ENCODE results near the gene FAM170B. TPM values are rescaled to one million over a fixed set of nuclear protein-coding genes. Genes with fewer than 3 reads are reported as not detected.
A peak's percentile ranks its signal among the peaks of the same experiment; 100 is the strongest.

FAM170B gene
- total RNA-seq = under 1 TPM in 4 of 8 experiments, not detected in 4; 0.14 to 0.36 (median 0.22) TPM

GRCh38 chr10:49133706-49134248, at the start of gene FAM170B:
FAM170B (minus strand) TSS chr10:49134021; CDS start chr10:49133918, 103 bp downstream.
- in situ Hi-C loops (cut with MboI; ENCODE audit: low pct_unique_long_range_greater_than_20kb in 2 of 9, low sequenced_read_pairs in 9 of 9, unreplicated experiment in 9 of 9) = no loop called here
- no peaks in the 10 kb centered on the region for H3K4me1 ChIP-seq (replicated peaks in 1 of 2)
- no peak within 1 kb of the TSS for H3K4me3 ChIP-seq
- WGBS, 10 experiments = 43 to 100% (median 67%) methylated on average over 1 to 4 of the region's 5 CpGs; no CpG with 5 or more reads in 3 of the 10 experiments
- no peak for ATAC-seq (replicated peaks in 6 of 8)
- H3K27ac ChIP-seq = no peak within 1 kb of the TSS

- Histone ChIP-seq H3K4me3 (no peak overlapping the region), H3K4me1 (replicated peaks in 1 of 2) (no peaks in the 10 kb centered on the region), H3K27ac (no peak overlapping the region)
- no peak for ATAC-seq (replicated peaks in 6 of 8)
- WGBS, 10 experiments = 62 to 100% (median 87%) methylated on average over 1 to 4 of the region's 4 CpGs; no CpG with 5 or more reads in 1 of the 10 experiments
- in situ Hi-C loops (cut with MboI; ENCODE audit: low pct_unique_long_range_greater_than_20kb in 2 of 9, low sequenced_read_pairs in 9 of 9, unreplicated experiment in 9 of 9) = no loop called here
These were observed 49.0 kb upstream of the FAM170B start for GRCh38 chr10:49182776-49183175.

- in situ Hi-C loops (cut with MboI; ENCODE audit: low pct_unique_long_range_greater_than_20kb in 2 of 9, low sequenced_read_pairs in 9 of 9, unreplicated experiment in 9 of 9) = no loop called here
- Histone ChIP-seq H3K4me1 (replicated peaks in 1 of 2) (peaks cover 9 to 12% of the 10 kb centered on the region in 2 donors), H3K27ac (no peak overlapping the region), H3K4me3 (no peak overlapping the region)
- no peak for ATAC-seq (replicated peaks in 6 of 8)
- 0 to 61% (median 40%) methylated on average over 1 to 3 of the region's 3 CpGs; no CpG with 5 or more reads in 1 of the 10 experiments for WGBS, 10 experiments
These were observed 46.6 kb upstream of the FAM170B start for GRCh38 chr10:49180444-49180860.

- WGBS, 10 experiments = 50 to 85% (median 60%) methylated on average over 1 to 7 of the region's 10 CpGs; no CpG with 5 or more reads in 5 of the 10 experiments
- in situ Hi-C loops (cut with MboI; ENCODE audit: low pct_unique_long_range_greater_than_20kb in 2 of 9, low sequenced_read_pairs in 9 of 9, unreplicated experiment in 9 of 9) = no loop called here
- Histone ChIP-seq H3K4me1 (replicated peaks in 1 of 2) (peaks cover 9 to 12% of the 10 kb centered on the region in 2 donors), H3K27ac (no peak overlapping the region), H3K4me3 (no peak overlapping the region)
- no peak for ATAC-seq (replicated peaks in 6 of 8)
These were observed 46.0 kb upstream of the FAM170B start for GRCh38 chr10:49179699-49180443.

- 70 to 100% (median 96%) methylated on average over 1 to 6 of the region's 6 CpGs; no CpG with 5 or more reads in 4 of the 10 experiments for WGBS, 10 experiments
- H3K4me1 ChIP-seq (replicated peaks in 1 of 2) = peaks cover 9 to 12% of the 10 kb centered on the region in 2 donors
- no peak overlapping the region for H3K4me3 ChIP-seq
- no peak for ATAC-seq (replicated peaks in 6 of 8)
- in situ Hi-C loops (cut with MboI; ENCODE audit: low pct_unique_long_range_greater_than_20kb in 2 of 9, low sequenced_read_pairs in 9 of 9, unreplicated experiment in 9 of 9) = no loop called here
- no peak overlapping the region for H3K27ac ChIP-seq
These were observed 45.0 kb upstream of the FAM170B start for GRCh38 chr10:49178489-49179471.

- 33 to 85% (median 65%) methylated on average over 2 to 7 of the region's 9 CpGs; no CpG with 5 or more reads in 3 of the 10 experiments for WGBS, 10 experiments
- H3K27ac ChIP-seq = no peak overlapping the region
- peak in 7 of 8 experiments; percentile 38 to 99 (median 67) for ATAC-seq (replicated peaks in 6 of 8)
- in situ Hi-C loops (cut with MboI; ENCODE audit: low pct_unique_long_range_greater_than_20kb in 2 of 9, low sequenced_read_pairs in 9 of 9, unreplicated experiment in 9 of 9) = no loop called here
- H3K4me3 ChIP-seq = no peak overlapping the region
- H3K4me1 ChIP-seq (replicated peaks in 1 of 2) = peaks cover 9 to 12% of the 10 kb centered on the region in 2 donors
These were observed 43.9 kb upstream of the FAM170B start for GRCh38 chr10:49177391-49178355.

- in situ Hi-C loops (cut with MboI; ENCODE audit: low pct_unique_long_range_greater_than_20kb in 2 of 9, low sequenced_read_pairs in 9 of 9, unreplicated experiment in 9 of 9) = no loop called here
- ATAC-seq (replicated peaks in 6 of 8) = peak in 5 of 8 experiments; percentile 27 to 95 (median 70)
- WGBS, 10 experiments = 69 to 100% (median 85%) methylated on average over 2 to 14 of the region's 19 CpGs; no CpG with 5 or more reads in 4 of the 10 experiments
These were observed 42.8 kb upstream of the FAM170B start for GRCh38 chr10:49176310-49177268.

GRCh38 chr10:49175587-49176309, 41.9 kb upstream of the FAM170B start:
- peaks cover 9 to 12% of the 10 kb centered on the region in 2 donors for H3K4me1 ChIP-seq (replicated peaks in 1 of 2)
- no peak for ATAC-seq (replicated peaks in 6 of 8)
- in situ Hi-C loops (cut with MboI; ENCODE audit: low pct_unique_long_range_greater_than_20kb in 2 of 9, low sequenced_read_pairs in 9 of 9, unreplicated experiment in 9 of 9) = no loop called here
- H3K4me3 ChIP-seq = no peak overlapping the region
- WGBS, 10 experiments = 80 to 100% (median 95%) methylated on average over 1 to 3 of the region's 8 CpGs; no CpG with 5 or more reads in 7 of the 10 experiments
- H3K27ac ChIP-seq = no peak overlapping the region

More at GRCh38 chr10:49176310-49177268, 42.8 kb upstream of the FAM170B start:
- Histone ChIP-seq H3K27ac (no peak overlapping the region), H3K4me1 (replicated peaks in 1 of 2) (peaks cover 9 to 12% of the 10 kb centered on the region in 2 donors), H3K4me3 (no peak overlapping the region)

GRCh38 chr10:49174926-49175500, 41.2 kb upstream of the FAM170B start:
- WGBS, 10 experiments = 70 to 100% (median 86%) methylated on average over 2 to 9 of the region's 10 CpGs; no CpG with 5 or more reads in 2 of the 10 experiments
- H3K4me1 ChIP-seq (replicated peaks in 1 of 2) = peaks cover 9 to 12% of the 10 kb centered on the region in 2 donors
- no peak overlapping the region for H3K27ac ChIP-seq
- in situ Hi-C loops (cut with MboI; ENCODE audit: low pct_unique_long_range_greater_than_20kb in 2 of 9, low sequenced_read_pairs in 9 of 9, unreplicated experiment in 9 of 9) = loop anchor here in 2 of 9 experiments (25.0 kb wide), 3 partner anchors 188 to 513 kb away; no protein-coding TSS in a partner anchor
- no peak for ATAC-seq (replicated peaks in 6 of 8)
- no peak overlapping the region for H3K4me3 ChIP-seq

GRCh38 chr10:49174261-49174925, 40.6 kb upstream of the FAM170B start:
- Histone ChIP-seq H3K4me3 (no peak overlapping the region), H3K4me1 (replicated peaks in 1 of 2) (peaks cover 9 to 12% of the 10 kb centered on the region in 2 donors), H3K27ac (no peak overlapping the region)
- no peak for ATAC-seq (replicated peaks in 6 of 8)
- 50 to 92% (median 61%) methylated on average over 1 to 9 of the region's 15 CpGs; no CpG with 5 or more reads in 2 of the 10 experiments for WGBS, 10 experiments
- in situ Hi-C loops (cut with MboI; ENCODE audit: low pct_unique_long_range_greater_than_20kb in 2 of 9, low sequenced_read_pairs in 9 of 9, unreplicated experiment in 9 of 9) = loop anchor here in 2 of 9 experiments (25.0 kb wide), 3 partner anchors 187 to 512 kb away; no protein-coding TSS in a partner anchor
